ENCODE measurements around the gene RTN1. TPM values are rescaled to one million over a fixed set of nuclear protein-coding genes. Genes with fewer than 3 reads are reported as not detected.

RTN1 gene
- total and polyA plus RNA-seq, 2 donors: 6.3 to 13.9 TPM

GRCh38 chr14:59634617-59635016 is 236.0 kb downstream of the RTN1 start:
- Histone ChIP-seq H3K36me3 (ENCODE audit: insufficient read depth) (no peaks in the 10 kb centered on the region), H3K4me3 (ENCODE audit: low read depth, low read length) (no peak overlapping the region), H3K27ac (ENCODE audit: low read depth) (no peak overlapping the region), H3K4me1 (ENCODE audit: insufficient read depth) (no peaks in the 10 kb centered on the region)
- WGBS: 60% methylated on average over 2 of the region's 2 CpGs
- no peak for DNase-seq (ENCODE audit: extremely low spot score)

- H3K27ac ChIP-seq (ENCODE audit: low read depth): no peak overlapping the region
- no peak for DNase-seq (ENCODE audit: extremely low spot score)
- H3K36me3 ChIP-seq (ENCODE audit: insufficient read depth): no peaks in the 10 kb centered on the region
- WGBS: 45% methylated on average over 3 of the region's 3 CpGs
- H3K4me3 ChIP-seq (ENCODE audit: low read depth, low read length): no peak overlapping the region
- no peaks in the 10 kb centered on the region for H3K4me1 ChIP-seq (ENCODE audit: insufficient read depth)
Measured at GRCh38 chr14:59633486-59633885, 237.1 kb downstream of the RTN1 start.

- Histone ChIP-seq H3K27ac (ENCODE audit: low read depth) (no peak overlapping the region), H3K36me3 (ENCODE audit: insufficient read depth) (no peaks in the 10 kb centered on the region), H3K4me1 (ENCODE audit: insufficient read depth) (no peaks in the 10 kb centered on the region), H3K4me3 (ENCODE audit: low read depth, low read length) (no peak overlapping the region)
- WGBS: 56% methylated on average over 3 of the region's 3 CpGs
- DNase-seq (ENCODE audit: extremely low spot score): no peak
Measured at GRCh38 chr14:59632381-59632780, 238.2 kb downstream of the RTN1 start.

DNA sequence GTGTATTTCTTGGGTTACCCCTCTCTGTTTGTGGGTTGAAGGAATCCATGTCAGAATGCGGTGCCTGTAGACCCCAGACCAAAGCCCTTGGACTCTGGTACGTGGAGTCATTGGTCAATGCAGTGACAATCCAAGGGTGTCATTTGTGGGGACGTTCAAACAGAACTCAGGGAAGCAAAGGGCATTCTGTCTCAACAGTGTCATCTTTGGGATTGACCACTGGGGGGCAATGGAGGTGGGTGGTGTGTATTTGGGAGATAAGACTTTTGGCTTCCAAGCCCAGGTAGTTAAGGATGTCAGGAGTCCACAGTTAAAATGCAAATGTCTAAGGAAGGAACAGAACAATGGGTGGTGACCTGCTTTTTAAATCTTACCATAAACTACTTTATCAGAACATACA is 239.3 kb downstream of the RTN1 start:
- Histone ChIP-seq H3K36me3 (ENCODE audit: insufficient read depth) (no peaks in the 10 kb centered on the region), H3K4me3 (ENCODE audit: low read depth, low read length) (no peak overlapping the region), H3K4me1 (ENCODE audit: insufficient read depth) (no peaks in the 10 kb centered on the region), H3K27ac (ENCODE audit: low read depth) (no peak overlapping the region)
- no peak for DNase-seq (ENCODE audit: extremely low spot score)
- 25% methylated on average over 3 of the region's 3 CpGs for WGBS

GRCh38 chr14:59630288-59630963 is 240.2 kb downstream of the RTN1 start:
- Histone ChIP-seq H3K27ac (ENCODE audit: low read depth) (no peak overlapping the region), H3K36me3 (ENCODE audit: insufficient read depth) (no peaks in the 10 kb centered on the region), H3K4me1 (ENCODE audit: insufficient read depth) (no peaks in the 10 kb centered on the region), H3K4me3 (ENCODE audit: low read depth, low read length) (no peak overlapping the region)
- DNase-seq (ENCODE audit: extremely low spot score): no peak
- 2% methylated on average over 57 of the region's 57 CpGs for WGBS

GRCh38 chr14:59629444-59630287 is 240.9 kb downstream of the RTN1 start:
- WGBS: 58% methylated on average over 11 of the region's 11 CpGs
- Histone ChIP-seq H3K4me1 (ENCODE audit: insufficient read depth) (no peaks in the 10 kb centered on the region), H3K4me3 (ENCODE audit: low read depth, low read length) (no peak overlapping the region), H3K27ac (ENCODE audit: low read depth) (no peak overlapping the region), H3K36me3 (ENCODE audit: insufficient read depth) (no peaks in the 10 kb centered on the region)
- DNase-seq (ENCODE audit: extremely low spot score): no peak

DNA sequence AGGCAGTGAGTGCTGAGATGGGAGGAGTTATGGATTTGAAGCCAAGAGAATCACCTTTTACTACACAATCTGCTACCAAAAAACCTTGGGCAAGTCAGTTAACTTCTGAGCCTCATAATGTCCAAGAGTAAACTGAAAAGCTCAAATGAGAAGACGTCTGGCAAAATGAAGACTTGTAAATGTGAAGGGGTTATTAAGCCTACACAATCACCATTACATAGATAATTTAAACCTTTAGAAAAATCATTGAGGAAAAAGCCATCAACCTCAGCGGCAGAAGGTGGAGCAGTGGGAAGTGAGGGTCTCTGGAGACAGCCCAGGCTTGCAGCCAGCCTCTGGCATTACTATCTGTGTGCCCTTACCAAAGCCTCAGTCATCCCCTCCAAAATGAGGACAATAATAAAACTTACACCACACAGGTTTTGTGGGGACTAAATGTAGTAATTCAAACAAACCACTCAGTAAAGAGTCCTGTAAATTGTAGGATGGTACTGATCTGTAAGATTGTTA is 243.5 kb downstream of the RTN1 start:
- Histone ChIP-seq H3K4me1 (ENCODE audit: insufficient read depth) (no peaks in the 10 kb centered on the region), H3K27ac (ENCODE audit: low read depth) (no peak overlapping the region), H3K36me3 (ENCODE audit: insufficient read depth) (no peaks in the 10 kb centered on the region), H3K4me3 (ENCODE audit: low read depth, low read length) (no peak overlapping the region)
- no peak for DNase-seq (ENCODE audit: extremely low spot score)
- WGBS: 60% methylated on average over 2 of the region's 2 CpGs

- Histone ChIP-seq H3K4me3 (ENCODE audit: low read depth, low read length) (no peak overlapping the region), H3K4me1 (ENCODE audit: insufficient read depth) (no peaks in the 10 kb centered on the region), H3K27ac (ENCODE audit: low read depth) (no peak overlapping the region), H3K36me3 (ENCODE audit: insufficient read depth) (no peaks in the 10 kb centered on the region)
- DNase-seq (ENCODE audit: extremely low spot score): no peak
- 44% methylated on average over 2 of the region's 2 CpGs for WGBS
Measured at GRCh38 chr14:59622631-59623030, 247.9 kb downstream of the RTN1 start.

- Histone ChIP-seq H3K36me3 (ENCODE audit: insufficient read depth) (no peaks in the 10 kb centered on the region), H3K4me1 (ENCODE audit: insufficient read depth) (no peaks in the 10 kb centered on the region), H3K27ac (ENCODE audit: low read depth) (no peak overlapping the region), H3K4me3 (ENCODE audit: low read depth, low read length) (no peak overlapping the region)
- DNase-seq (ENCODE audit: extremely low spot score): no peak
- 50% methylated on average over 2 of the region's 2 CpGs for WGBS
Measured at GRCh38 chr14:59619061-59619460, 251.5 kb downstream of the RTN1 start.

DNA sequence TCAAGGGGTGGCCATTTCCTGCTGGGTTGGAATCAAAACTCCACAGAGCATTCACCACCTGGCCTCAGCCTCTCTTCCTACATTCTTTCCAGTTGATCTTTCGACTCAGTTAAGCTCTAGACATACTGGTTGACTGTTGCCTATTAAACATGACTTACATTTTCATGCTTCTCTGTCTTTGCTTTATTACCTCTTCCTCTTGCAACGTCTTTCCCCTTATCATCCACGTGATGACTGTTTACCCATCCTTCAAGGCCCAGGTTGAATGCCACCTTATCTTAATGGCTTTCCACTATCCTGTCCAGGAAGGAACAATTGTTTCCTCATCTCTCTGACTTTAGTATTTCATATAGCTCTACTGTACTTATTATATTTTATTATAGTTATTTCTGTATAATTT is 269.5 kb downstream of the RTN1 start:
- H3K36me3 ChIP-seq (ENCODE audit: insufficient read depth): no peaks in the 10 kb centered on the region
- no peaks in the 10 kb centered on the region for H3K4me1 ChIP-seq (ENCODE audit: insufficient read depth)
- H3K27ac ChIP-seq (ENCODE audit: low read depth): no peak overlapping the region
- no peak for DNase-seq (ENCODE audit: extremely low spot score)
- no peak overlapping the region for H3K4me3 ChIP-seq (ENCODE audit: low read depth, low read length)
- 33% methylated on average over 3 of the region's 3 CpGs for WGBS

GRCh38 chr14:59600211-59600945 is 270.2 kb downstream of the RTN1 start:
- no peak overlapping the region for H3K27ac ChIP-seq (ENCODE audit: low read depth)
- no peaks in the 10 kb centered on the region for H3K36me3 ChIP-seq (ENCODE audit: insufficient read depth)
- no peak for DNase-seq (ENCODE audit: extremely low spot score)
- 90% methylated on average over 2 of the region's 2 CpGs for WGBS
- no peaks in the 10 kb centered on the region for H3K4me1 ChIP-seq (ENCODE audit: insufficient read depth)
- H3K4me3 ChIP-seq (ENCODE audit: low read depth, low read length): no peak overlapping the region

GRCh38 chr14:59595071-59595470 is 275.5 kb downstream of the RTN1 start:
- Histone ChIP-seq H3K4me1 (ENCODE audit: insufficient read depth) (no peaks in the 10 kb centered on the region), H3K4me3 (ENCODE audit: low read depth, low read length) (no peak overlapping the region), H3K36me3 (ENCODE audit: insufficient read depth) (no peaks in the 10 kb centered on the region), H3K27ac (ENCODE audit: low read depth) (no peak overlapping the region)
- whole genome bisulfite sequencing: 83% methylated on average over 6 of the region's 6 CpGs
- no peak for DNase-seq (ENCODE audit: extremely low spot score)

DNA sequence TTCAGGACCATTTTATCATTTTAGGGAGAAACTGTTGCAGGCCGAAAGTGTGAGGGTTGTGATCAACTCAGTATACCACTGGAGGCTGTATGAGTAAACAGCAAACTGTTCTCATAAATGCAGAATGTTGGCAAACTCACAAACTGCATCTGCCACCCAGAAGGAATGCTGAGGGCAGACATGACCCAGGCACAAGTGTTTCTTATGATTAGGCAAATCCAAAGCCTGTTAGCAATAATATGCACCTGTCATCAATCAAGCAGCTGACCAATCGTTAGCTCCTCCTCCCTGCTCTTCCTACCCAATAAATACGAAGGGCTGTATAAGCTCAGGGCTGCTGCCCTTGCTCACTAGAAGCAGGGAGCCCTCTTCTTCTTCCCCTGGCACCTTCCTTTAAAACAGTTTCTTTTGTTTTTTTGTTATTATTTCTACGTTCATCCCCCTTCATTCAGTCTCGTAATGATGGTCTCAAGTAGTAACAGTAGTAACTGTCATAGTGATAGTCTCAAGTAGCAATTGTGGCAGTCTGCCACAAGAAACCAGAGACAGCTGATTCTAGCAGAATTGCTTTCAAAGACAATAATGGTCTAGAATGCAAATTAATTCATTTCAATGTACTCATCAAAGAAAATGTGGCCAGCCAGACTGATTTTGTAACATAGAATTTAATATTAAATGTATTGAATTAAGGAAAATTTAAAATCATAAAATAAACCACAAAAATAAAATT is 278.8 kb downstream of the RTN1 start:
- DNase-seq (ENCODE audit: extremely low spot score): no peak
- H3K36me3 ChIP-seq (ENCODE audit: insufficient read depth): no peaks in the 10 kb centered on the region
- 85% methylated on average over 5 of the region's 5 CpGs for WGBS

More for the DNA sequence above, 278.8 kb downstream of the RTN1 start:
- Histone ChIP-seq H3K27ac (ENCODE audit: low read depth) (no peak overlapping the region), H3K4me3 (ENCODE audit: low read depth, low read length) (no peak overlapping the region), H3K4me1 (ENCODE audit: insufficient read depth) (no peaks in the 10 kb centered on the region)
